WERI-Rb-1 (cell line): ENCODE data around the gene CEACAM16.

Source experiments
- DNase-seq: peaks from one replicate; pipeline ENCODE4 v3.0.0-alpha.2; 2020
- H3K27ac ChIP-seq: fragments of 250-450 bp; sonication (Bioruptor Pico); 2 replicates; pipeline ENCODE4 v1.5.1; 2020; ENCODE audit warnings: mild to moderate bottlenecking, moderate library complexity
- H3K27me3 ChIP-seq: fragments of 250-450 bp; sonication (Bioruptor Pico); 2 replicates; pipeline ENCODE4 v1.5.1; 2021; ENCODE audit warnings: mild to moderate bottlenecking, low read depth, moderate library complexity; ENCODE audit not compliant: insufficient read depth, severe bottlenecking
- H3K36me3 ChIP-seq: fragments of 250-450 bp; sonication (Bioruptor Pico); 2 replicates; pipeline ENCODE4 v1.5.1; 2020; ENCODE audit warnings: mild to moderate bottlenecking, moderate library complexity
- H3K4me3 ChIP-seq: 2 replicates; pipeline ENCODE4 v1.5.1; 2011; ENCODE audit warnings: low read depth, mild to moderate bottlenecking, control low read depth, low read length
- H3K9me3 ChIP-seq: fragments of 250-450 bp; sonication (Bioruptor Pico); 2 replicates; pipeline ENCODE4 v1.5.1; 2021; ENCODE audit warnings: mild to moderate bottlenecking, moderate library complexity; ENCODE audit not compliant: severe bottlenecking
- TF ChIP-seq, protein P1 (sequence below): IDR thresholded peaks from 2 replicates; pipeline ENCODE4 v1.5.1; 2011; ENCODE audit warnings: low read depth, mild to moderate bottlenecking, control low read depth, inconsistent platforms, low read length

CEACAM16 gene

DNA sequence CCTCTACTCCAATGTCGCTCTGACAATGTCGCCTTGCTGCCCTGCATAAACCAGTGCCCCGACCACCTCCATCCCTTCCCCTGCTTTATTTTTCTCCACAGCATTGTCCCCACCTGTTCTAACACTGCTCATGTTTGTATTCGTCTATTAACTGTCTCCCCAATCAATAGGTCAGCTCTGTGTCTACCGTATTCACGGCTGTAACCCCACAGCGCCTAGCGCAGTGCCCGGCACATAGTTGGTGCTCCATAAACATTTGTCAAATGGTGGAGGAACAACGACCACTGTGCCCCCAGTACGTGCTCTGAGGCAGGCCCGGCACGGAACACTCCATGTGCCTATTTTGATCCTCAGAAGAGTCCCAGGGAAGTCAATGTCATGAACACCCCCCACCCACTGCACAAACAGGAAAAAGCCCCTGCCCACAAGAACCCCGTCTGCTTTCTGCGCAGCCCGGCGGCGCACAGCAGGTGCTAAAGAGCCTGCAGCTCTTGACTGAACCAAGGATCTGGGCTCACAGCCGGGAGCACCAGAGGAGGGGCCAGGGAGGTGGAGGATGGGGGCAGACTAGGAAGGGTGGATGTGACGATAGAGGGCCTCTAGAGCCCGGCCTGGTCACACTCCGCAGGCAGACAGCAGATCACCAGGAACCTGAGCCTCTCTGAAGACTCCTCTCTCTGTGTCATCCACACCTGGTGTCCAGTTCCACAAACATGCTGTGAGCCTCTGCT, 1.8 kb upstream of the CEACAM16 start:
- Histone ChIP-seq H3K9me3 (no peaks in the 10 kb centered on the region), H3K36me3 (no peaks in the 10 kb centered on the region), H3K27me3 (no peaks in the 10 kb centered on the region), H3K27ac (no peak overlapping the region), H3K4me3 (no peak overlapping the region)
- TF ChIP-seq, protein P1, sequence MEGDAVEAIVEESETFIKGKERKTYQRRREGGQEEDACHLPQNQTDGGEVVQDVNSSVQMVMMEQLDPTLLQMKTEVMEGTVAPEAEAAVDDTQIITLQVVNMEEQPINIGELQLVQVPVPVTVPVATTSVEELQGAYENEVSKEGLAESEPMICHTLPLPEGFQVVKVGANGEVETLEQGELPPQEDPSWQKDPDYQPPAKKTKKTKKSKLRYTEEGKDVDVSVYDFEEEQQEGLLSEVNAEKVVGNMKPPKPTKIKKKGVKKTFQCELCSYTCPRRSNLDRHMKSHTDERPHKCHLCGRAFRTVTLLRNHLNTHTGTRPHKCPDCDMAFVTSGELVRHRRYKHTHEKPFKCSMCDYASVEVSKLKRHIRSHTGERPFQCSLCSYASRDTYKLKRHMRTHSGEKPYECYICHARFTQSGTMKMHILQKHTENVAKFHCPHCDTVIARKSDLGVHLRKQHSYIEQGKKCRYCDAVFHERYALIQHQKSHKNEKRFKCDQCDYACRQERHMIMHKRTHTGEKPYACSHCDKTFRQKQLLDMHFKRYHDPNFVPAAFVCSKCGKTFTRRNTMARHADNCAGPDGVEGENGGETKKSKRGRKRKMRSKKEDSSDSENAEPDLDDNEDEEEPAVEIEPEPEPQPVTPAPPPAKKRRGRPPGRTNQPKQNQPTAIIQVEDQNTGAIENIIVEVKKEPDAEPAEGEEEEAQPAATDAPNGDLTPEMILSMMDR = no peak
- DNase-seq = no peak

- DNase-seq = no peak
- Histone ChIP-seq H3K4me3 (no peak overlapping the region), H3K27ac (no peak overlapping the region), H3K36me3 (no peaks in the 10 kb centered on the region), H3K27me3 (no peaks in the 10 kb centered on the region), H3K9me3 (no peaks in the 10 kb centered on the region)
- TF ChIP-seq, protein P1 = no peak
These were observed 1.3 kb upstream of the CEACAM16 start for GRCh38 chr19:44697670-44698034.

DNA sequence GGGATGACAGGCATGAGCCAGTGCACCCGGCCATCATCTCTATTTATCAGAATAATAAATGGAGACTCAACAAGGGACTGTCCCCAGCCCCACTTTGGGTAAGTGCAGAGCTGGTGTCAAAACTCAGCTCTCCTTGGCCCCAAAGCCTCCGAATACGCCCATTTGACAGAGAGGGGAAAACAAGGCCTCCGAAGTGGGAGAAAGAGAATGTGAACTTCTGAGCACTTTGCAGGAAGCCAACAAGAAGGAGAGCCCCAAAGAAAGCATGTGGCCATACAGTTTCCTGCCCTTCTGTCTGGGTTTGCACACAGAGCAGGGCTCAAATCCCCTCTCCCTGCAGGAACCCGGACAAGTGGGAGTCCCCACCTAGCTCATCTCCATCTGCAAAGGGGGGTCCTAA, 1.6 kb downstream of the CEACAM16 start:
- no peak for DNase-seq
- TF ChIP-seq, protein P1 = no peak
- H3K4me3 ChIP-seq = no peak overlapping the region
- no peaks in the 10 kb centered on the region for H3K9me3 ChIP-seq
- H3K27ac ChIP-seq = no peak overlapping the region
- no peaks in the 10 kb centered on the region for H3K27me3 ChIP-seq
- H3K36me3 ChIP-seq = no peaks in the 10 kb centered on the region

DNA sequence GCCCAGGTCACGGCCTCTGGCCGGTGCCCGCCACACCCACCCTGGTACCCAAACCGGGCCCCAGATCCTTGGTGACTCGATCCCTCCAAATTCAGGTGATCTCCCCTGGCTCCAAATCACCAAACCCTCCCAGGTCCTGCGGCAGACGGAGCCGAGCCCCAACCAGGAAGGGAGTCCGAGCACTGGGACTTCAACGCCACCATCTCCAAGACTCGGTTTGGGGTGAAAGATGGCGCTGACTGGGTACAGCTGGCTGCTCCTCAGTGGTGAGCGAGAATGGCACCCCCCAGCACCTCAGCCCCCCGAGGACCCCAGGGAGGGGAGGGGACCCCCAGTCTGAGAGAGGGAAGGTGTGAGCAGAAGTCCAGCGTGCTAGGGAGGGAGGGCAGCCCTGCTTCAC, 2.3 kb downstream of the CEACAM16 start:
- Histone ChIP-seq H3K4me3 (no peak overlapping the region), H3K36me3 (no peaks in the 10 kb centered on the region), H3K27ac (no peak overlapping the region), H3K27me3 (no peaks in the 10 kb centered on the region), H3K9me3 (no peaks in the 10 kb centered on the region)
- no peak for DNase-seq
- TF ChIP-seq, protein P1 = no peak

DNA sequence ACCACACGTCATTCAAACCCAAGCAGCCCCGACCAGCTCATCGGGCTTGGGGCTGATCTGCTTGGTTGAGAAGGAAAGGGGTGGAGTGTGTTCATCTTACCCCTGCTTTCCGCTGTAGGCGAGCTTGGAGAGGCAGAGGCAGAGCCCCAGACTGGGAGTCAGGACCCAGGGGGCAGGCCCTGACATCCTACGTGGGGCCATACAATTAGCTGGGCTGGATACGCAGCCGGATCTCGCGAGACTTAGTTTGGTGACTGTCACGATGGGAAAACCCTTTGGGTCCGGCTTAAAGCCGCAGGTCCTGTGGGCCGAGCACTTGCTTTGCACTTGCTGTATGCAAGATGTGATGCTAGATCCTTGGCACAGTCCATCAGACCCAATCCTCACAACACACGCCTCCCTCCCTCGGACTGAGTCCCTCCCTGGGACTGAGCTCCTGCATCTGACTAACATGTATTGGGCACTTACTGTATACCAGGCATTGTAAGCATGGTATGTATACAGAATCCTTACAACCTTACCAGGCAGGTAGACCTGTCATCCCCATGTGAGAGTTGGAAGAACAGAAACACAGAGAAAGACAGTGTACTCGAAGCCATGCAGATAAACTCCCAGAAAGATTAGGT, 3.7 kb downstream of the CEACAM16 start:
- Histone ChIP-seq H3K4me3 (no peak overlapping the region), H3K27ac (no peak overlapping the region), H3K9me3 (no peaks in the 10 kb centered on the region), H3K36me3 (no peaks in the 10 kb centered on the region), H3K27me3 (no peaks in the 10 kb centered on the region)
- TF ChIP-seq, protein P1 = no peak
- DNase-seq = no peak
